HuH-7.5 (cell line): ENCODE results near the gene SMAD3.
"Not testable (repeated sequence)": the region's sequence is repeated elsewhere in the genome, so short reads cannot be mapped to it uniquely, and the experiment has no call there.

Experiments used
- DNase-seq: peaks from one replicate; pipeline ENCODE4 v3.0.0; 2011; ENCODE audit warnings: low spot score

The SMAD3 gene

GRCh38 chr15:67063689-67064606 is 1.5 kb upstream of the SMAD3 start:
- DNase-seq: peak; percentile 96

DNA sequence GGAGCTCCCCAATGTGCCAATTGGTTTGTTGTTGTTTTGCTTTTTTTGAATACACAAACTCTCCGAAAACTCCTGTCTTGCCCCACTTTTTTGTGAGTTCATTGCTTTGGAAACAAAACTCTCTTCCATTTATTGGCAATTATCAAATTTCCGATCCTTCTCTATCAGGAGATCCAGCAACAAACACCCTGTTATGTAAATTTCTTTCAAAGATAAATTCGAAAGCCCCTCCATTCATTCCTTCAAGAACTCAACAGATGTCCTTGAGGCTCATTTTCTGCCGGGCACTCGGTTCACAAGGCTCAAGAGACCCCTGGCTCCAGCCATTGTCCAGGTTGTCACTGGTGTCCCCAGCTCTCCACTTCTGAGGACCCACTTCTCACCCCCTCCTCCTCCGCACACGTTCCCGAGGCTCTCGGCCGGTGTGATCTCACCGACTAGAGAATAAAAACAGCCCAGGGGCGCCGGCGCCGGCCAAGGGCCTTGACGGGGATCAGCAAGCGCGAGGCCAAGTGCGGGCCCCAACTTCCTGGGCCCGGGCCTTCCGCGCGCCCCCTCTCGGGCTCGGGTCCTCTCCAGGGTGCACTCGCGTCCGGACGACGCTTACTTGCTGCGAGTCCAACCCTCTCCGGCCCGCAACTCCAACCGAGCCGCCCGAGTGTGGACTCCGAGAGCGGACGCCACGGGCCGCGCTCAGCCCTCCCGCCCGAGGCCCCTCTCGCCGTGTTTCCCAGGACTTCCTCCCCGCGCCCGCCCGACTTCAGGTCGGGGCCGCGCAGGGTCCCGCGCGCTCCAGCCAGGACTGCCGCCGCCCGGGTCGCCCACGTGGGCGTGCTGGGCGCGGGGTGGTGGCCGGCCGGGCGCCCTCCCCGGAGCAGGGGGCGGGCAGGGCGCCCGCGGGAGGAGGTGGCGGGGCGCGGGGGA is 533 bp upstream of the SMAD3 start:
- peak; percentile 66 for DNase-seq

- peak; percentile 52 for DNase-seq
Measured at GRCh38 chr15:67066041-67066958, 898 bp downstream of the SMAD3 start.

DNA sequence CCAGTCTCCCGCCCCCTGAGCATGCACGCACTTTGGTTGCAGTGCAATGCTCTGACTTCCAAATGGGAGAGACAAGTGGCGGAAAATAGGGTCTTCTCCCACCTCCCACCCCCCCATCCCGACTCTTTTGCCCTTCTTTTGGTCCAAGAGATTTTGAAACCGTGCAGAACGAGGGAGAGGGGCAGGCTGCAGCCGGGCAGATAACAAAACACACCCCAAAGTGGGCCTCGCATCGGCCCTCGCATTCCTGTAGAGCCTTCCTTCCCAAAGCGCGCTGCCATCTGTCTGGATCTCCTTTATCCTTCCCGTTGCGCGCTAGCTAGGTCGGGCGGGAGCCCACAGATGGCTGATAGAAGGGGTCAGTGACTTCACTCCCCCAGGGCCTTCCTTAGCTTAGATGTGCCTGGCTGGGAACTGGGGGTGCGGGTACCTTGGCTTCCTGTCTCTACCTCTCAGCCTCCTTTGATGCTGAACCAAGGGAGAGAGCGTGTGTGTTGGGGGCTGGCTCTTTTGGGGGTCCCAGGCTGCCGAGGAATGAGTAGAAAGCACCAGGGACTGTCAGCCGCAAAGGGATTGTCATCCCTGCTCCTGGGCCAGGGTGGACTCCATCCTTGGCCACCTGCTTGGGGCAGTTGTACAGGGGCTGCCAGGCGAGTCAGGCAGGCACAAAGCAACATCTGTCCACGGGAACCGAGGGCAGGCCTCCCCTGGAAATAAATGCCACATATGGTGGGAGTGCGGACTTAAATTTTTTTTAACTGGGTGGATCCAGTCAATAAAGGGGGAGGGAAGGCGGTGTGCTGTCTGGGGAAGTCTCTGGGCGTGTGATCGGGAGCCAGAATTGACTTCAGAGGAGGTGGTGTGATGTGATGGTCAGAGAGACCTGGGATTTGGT is 1.8 kb downstream of the SMAD3 start:
- peak; percentile 51 for DNase-seq

DNA sequence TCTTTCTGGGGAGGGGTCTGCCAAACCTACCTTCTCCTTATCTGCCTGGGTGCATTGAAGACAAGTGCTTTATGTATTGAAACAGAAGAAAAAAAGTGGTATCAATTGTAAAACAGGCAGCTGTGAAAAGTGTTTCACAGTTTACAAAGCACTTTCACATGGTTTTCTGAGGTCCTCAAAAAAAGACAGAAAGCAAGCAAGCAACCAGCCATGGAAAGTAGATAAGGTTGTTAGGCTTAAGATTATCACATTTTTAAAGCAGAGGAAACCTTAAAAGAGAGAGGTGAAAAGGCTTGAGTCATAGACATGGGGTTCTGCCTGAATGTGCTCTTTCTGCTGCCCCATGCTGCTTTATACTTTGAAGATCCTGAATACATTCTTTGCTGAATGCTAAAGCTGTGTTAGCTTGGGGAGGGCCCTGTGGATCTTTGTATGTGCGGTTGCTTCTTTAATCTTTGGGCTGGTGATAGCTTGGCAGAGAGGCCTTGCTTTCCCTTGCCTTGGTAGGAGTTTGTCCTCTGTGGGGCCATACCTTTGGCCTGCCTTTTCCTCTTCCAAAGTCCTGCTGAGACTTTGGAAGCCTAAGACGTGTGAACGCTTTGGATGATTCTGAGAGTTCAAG is 2.6 kb downstream of the SMAD3 start:
- no peak for DNase-seq

DNA sequence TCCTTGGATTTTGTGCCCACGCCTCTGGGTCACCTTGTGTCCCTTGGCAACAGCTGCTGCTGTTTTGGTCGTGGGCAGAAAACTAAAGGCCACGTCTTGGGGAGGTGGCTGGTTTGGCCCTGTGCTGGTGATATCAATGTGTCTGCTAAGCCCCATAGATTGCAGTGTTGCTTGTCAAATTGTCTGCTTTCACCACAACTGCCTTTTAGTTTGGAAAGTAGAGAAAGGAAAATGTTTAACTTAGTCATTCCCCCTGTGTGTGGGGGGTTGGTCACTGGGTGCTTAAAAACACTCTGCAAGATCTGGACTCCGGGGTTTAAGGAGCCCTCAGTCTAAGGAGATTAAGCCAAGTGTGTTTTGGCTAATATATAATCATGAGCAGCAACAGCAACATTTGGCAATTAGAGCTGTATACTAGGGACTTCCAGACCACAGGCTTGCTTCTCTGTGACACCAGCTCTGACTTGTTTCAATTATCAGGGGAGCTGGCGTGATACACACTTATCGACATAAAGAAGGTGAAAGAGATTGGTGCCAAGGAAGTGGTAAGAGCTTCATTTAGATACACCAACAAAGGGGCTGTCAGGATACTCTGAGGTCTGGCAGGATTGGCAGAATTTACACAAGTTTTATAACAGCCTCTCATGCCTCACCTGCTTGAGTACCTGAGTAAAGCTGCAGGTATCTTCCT is 3.5 kb downstream of the SMAD3 start:
- no peak for DNase-seq

- no peak for DNase-seq
Measured at GRCh38 chr15:67070150-67070549, 4.7 kb downstream of the SMAD3 start.

DNA sequence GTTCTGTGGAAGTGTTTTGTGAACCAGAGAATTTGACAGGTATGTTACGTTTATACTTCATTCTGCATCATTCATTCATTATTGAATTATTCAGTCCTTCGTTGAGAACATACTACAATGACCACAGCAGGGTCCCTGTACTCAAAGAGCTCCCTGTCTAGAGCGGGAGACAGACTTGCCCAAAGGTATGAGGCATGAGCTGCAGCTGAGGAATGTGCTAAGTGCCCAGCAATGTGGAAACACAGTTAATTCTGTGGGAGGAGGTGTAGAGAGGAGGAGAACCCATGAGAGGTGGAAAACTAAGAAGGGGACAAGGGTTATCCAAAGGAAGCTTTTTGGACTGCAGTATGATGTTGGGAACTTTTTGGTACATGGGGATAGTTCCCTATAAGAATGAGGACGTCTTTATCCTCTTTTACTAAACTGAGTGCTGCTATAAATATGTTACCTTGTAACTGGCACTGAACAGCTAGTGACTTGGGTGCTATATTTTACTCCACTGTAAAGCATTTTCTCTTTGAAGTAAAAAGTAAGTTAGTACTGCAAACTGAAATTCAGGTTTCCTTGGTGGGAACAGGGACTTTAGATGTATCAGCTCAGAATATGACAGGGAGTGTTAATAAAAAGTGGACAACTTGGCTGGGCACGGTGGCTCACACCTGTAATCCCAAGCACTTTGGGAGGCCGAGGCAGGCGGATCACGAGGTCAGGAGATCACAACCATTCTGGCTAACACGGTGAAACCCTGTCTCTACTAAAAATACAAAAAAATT is 5.7 kb downstream of the SMAD3 start:
- no peak for DNase-seq

DNA sequence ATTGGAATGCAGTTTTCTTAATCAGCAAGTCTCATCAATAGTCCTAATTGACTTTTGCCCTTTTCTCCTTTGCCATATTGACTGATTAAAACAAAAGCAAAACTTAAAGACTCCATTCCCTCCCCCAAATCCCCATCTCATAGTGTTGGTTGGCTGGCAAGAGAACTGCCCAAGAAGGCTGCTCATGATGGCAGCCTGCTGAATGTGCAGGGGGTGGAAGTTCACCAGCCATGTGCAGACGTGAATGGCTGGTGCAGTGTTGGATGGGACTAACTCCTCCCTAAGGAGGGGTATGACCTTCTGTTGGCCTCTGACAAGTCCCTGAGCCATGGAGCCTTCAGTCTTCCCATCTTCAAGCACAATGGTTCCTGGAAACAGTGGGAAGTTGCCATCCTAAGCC is 7.0 kb downstream of the SMAD3 start:
- no peak for DNase-seq

DNA sequence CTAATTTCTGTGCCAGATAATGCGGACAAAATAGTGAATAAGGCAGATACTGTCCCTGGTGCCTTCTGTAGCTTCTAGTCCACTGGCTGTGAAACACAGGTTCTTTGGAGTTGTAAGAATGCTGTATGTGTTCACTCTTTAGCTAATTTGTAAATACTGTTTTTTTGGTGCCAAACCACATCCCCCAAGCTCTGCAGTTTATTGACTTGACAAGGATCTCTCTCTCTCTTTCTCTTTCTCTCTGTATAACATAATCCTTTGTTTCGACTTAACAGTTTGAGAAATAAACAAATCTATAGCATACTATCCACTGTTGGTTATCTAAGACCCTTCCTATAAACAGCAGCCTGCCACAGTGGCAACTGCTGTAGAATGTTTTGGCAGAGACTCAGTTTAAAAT is 7.6 kb downstream of the SMAD3 start:
- no peak for DNase-seq

- DNase-seq: no peak
Measured at GRCh38 chr15:67074886-67075229, 9.5 kb downstream of the SMAD3 start.

DNA sequence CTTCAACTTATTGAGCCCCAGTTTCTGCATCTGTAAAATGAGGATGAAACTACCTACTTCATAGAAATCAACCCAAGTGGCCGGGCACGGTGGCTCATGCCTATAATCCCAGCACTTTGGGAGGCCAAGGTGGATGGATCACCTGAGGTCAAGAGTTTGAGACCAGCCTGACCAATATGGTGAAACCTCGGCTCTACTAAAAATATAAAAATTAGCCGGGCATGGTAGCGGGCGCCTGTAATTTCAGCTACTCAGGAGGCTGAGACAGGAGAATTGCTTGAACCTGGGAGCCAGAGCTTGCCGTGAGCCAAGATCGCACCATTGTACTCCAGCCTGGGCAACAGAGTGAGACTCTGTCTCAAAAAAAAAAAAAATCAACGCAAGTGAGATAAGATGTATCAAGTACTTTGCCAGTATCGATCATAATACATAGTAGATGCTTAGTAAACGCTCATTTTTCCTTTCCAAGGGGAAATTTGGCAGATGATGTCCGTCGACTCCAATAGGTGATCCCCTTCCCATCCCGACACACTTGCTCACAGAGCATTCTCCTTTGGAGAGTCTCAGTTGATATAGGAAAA is 10.2 kb downstream of the SMAD3 start:
- DNase-seq: not testable (repeated sequence)

DNA sequence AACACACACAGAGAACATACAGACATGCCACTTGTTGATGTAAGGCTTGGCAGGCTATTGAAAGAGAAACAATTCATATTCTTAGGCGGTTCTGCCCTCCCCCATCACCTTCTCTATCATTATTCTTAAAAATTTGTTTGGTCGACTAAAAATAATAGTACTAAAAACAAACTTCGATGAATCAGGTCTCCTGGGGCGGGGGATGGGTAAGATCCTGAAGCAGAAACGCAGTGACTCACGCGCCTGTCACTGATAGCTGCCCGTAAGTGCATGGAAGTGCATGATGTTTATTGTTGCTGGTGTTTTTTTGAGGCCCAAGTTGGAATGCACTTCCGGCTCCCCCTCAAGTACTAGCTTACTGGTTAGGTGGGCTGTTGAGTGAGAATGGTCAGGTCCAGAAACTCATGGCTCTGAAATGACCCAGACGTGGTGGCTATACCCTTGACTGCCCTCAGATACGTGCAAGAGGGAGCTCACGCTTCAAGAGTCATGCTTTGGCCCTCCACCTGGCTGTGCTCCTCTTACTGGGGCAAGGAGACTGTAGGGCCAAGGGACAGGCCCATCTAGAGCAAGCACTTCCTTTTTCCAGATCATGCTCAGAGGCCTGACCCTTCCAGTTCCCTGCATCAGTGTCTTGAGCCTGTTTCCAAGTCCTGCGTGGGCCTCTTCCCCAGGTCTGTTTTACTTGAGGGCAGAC is 10.9 kb downstream of the SMAD3 start:
- no peak for DNase-seq

- DNase-seq: no peak
Measured at GRCh38 chr15:67077641-67078215, 12.3 kb downstream of the SMAD3 start.

DNA sequence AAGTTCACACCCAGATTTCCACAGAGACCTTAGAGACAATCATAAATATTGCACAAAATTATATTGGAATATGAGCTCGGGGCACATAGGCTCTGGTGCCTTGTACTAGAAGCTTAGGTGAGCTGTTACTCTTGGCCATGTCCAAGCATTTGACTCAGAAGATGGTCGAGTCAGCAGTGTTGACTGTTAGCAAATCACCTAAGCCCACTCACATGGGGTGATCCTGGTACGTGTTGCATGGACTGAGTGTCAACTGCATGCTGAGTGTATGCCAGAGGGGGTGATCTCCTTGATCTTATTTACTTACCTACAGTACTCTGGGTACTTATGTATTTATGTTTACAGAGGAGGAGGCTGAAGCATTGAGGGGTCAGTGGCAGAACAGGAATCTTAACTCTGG is 14.0 kb downstream of the SMAD3 start:
- no peak for DNase-seq

- DNase-seq: no peak
Measured at GRCh38 chr15:67080118-67080899, 14.9 kb downstream of the SMAD3 start.

DNA sequence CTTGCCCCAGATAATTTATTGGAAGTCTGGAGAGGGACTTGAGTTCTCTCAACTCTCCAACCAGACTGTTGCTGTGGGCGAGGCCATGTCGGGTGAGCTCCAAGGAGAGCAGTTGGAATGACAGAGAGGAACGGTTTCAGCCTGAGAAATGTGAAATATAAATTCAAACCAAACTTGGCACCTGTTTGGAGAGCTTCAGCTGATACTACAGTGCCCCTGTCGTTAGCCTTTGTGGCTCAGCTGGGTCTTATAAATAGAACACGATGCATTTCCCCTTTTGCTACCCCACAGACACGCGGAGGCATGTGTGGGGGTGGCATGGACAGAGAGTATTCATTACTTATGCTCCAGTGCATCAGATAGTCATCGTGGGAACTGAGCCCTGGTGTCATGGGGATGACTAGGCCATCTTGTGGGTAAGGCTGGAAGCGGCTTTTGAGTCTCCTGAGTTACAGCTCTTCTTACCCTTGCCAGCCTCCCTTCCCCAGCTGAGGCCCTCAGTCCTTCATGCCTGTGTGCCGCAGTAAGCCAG is 15.6 kb downstream of the SMAD3 start:
- no peak for DNase-seq
